ENCODE measurements around the gene TLR10. TPM values are rescaled to one million over a fixed set of nuclear protein-coding genes. Genes with fewer than 3 reads are reported as not detected.

TLR10 gene
- total and polyA plus RNA-seq, 2 donors (not counting 3 experiments of a cell fraction or from before 2014, with no cell fraction given) = not detected

GRCh38 chr4:38784141-38784540 lies 1.4 kb upstream of the TLR10 start:
- DNase-seq (ENCODE audit: low read depth, low spot score) = no peak
- H2AFZ ChIP-seq (ENCODE audit: low read depth, low read length) = no peak overlapping the region
- CTCF ChIA-PET = interaction anchor here (0.6 to 4.6 kb wide), 3 partner anchors 20 to 1426 kb away, joined by 3 to 89 read pairs (median 31); partner anchors contain the start of gene TLR1
- H3K27ac ChIP-seq (ENCODE audit: insufficient read depth, low read depth, low read length) = no peak overlapping the region
- BruUV-seq (replicated peaks) = no TSS peak
- intact Hi-C loops (cut with micrococcal nuclease) = no loop called here
- no peaks in the 10 kb centered on the region for H4K20me1 ChIP-seq (replicated peaks; ENCODE audit: control insufficient read depth, extremely low read depth, insufficient read depth, low read length)
- H3K9ac ChIP-seq (replicated peaks; ENCODE audit: extremely low read depth, insufficient read depth, low read length) = no peak overlapping the region
- no peaks in the 10 kb centered on the region for H3K36me3 ChIP-seq (ENCODE audit: control insufficient read depth in 2 of 2, extremely low read depth in 1 of 2, insufficient read depth in 2 of 2, low read length in 2 of 2)
- H3K9me3 ChIP-seq (replicated peaks; ENCODE audit: control insufficient read depth, insufficient read depth, low read length) = no peaks in the 10 kb centered on the region
- H3K4me3 ChIP-seq (replicated peaks in 1 of 3; ENCODE audit: insufficient read depth in 1 of 3, low read depth in 1 of 3, low read length in 3 of 3) = no peak overlapping the region
- FAIRE-seq = no peak
- POLR2A ChIA-PET = no interaction called here
- H3K27me3 ChIP-seq (ENCODE audit: control insufficient read depth in 2 of 2, insufficient read depth in 2 of 2, low read length in 2 of 2) = no peaks in the 10 kb centered on the region
- no peaks in the 10 kb centered on the region for H3K9me1 ChIP-seq (replicated peaks; ENCODE audit: control insufficient read depth, extremely low read depth, insufficient read depth, low read length)
- no peaks in the 10 kb centered on the region for H3K4me1 ChIP-seq (ENCODE audit: control insufficient read depth, extremely low read depth, insufficient read depth, low read length)
- H3K79me2 ChIP-seq (ENCODE audit: control insufficient read depth, insufficient read depth, low read length) = no peaks in the 10 kb centered on the region
- dilution Hi-C loops (cut with MboI; ENCODE audit: extremely low pct_ligation_motif_present, low sequenced_read_pairs) = no loop called here
- H3K4me2 ChIP-seq (ENCODE audit: insufficient read depth, low read length) = no peak overlapping the region
- TF ChIP-seq EZH2 (IDR thresholded peaks at IDR 0.05; ENCODE audit: borderline replicate concordance, low read depth, low read length, severe bottlenecking) = no peak
- no peak for TF ChIP-seq POLR2AphosphoS5 (IDR thresholded peaks at IDR 0.05; ENCODE audit: insufficient read depth, low read depth, low read length)
- TF ChIP-seq GATA2 (IDR thresholded peaks at IDR 0.05; ENCODE audit: insufficient read depth, insufficient read length, low read depth, low read length) = no peak

- CTCF ChIA-PET = interaction anchor here (0.6 to 4.6 kb wide), 34 partner anchors 8 to 747 kb away, joined by 3 to 89 read pairs (median 4); partner anchors contain the start of gene TLR1
- FAIRE-seq (no peak), DNase-seq (ENCODE audit: low read depth, low spot score) (no peak)
- BruUV-seq (replicated peaks) = no TSS peak
- Histone ChIP-seq H3K27ac (ENCODE audit: insufficient read depth, low read depth, low read length) (no peak overlapping the region), H3K9me3 (replicated peaks; ENCODE audit: control insufficient read depth, insufficient read depth, low read length) (no peaks in the 10 kb centered on the region), H3K9ac (replicated peaks; ENCODE audit: extremely low read depth, insufficient read depth, low read length) (no peak overlapping the region), H3K4me2 (ENCODE audit: insufficient read depth, low read length) (no peak overlapping the region), H3K79me2 (ENCODE audit: control insufficient read depth, insufficient read depth, low read length) (no peaks in the 10 kb centered on the region), H3K9me1 (replicated peaks; ENCODE audit: control insufficient read depth, extremely low read depth, insufficient read depth, low read length) (no peaks in the 10 kb centered on the region), H3K27me3 (ENCODE audit: control insufficient read depth in 2 of 2, insufficient read depth in 2 of 2, low read length in 2 of 2) (peaks cover 0 to 2% of the 10 kb centered on the region in 2 experiments), H2AFZ (ENCODE audit: low read depth, low read length) (no peak overlapping the region), H3K4me1 (ENCODE audit: control insufficient read depth, extremely low read depth, insufficient read depth, low read length) (no peaks in the 10 kb centered on the region), H4K20me1 (replicated peaks; ENCODE audit: control insufficient read depth, extremely low read depth, insufficient read depth, low read length) (no peaks in the 10 kb centered on the region), H3K4me3 (replicated peaks in 1 of 3; ENCODE audit: insufficient read depth in 1 of 3, low read depth in 1 of 3, low read length in 3 of 3) (no peak overlapping the region), H3K36me3 (ENCODE audit: control insufficient read depth in 2 of 2, extremely low read depth in 1 of 2, insufficient read depth in 2 of 2, low read length in 2 of 2) (no peaks in the 10 kb centered on the region)
- POLR2A ChIA-PET = no interaction called here
- intact Hi-C loops (cut with micrococcal nuclease) (loop anchor here (2.0 kb wide), 2 partner anchors 604 to 720 kb away; no protein-coding TSS in a partner anchor), dilution Hi-C loops (cut with MboI; ENCODE audit: extremely low pct_ligation_motif_present, low sequenced_read_pairs) (no loop called here)
- TF ChIP-seq FOS (IDR thresholded peaks at IDR 0.05; ENCODE audit: borderline replicate concordance, insufficient read depth, low read length) (no peak), JUN (IDR thresholded peaks at IDR 0.05; ENCODE audit: borderline replicate concordance, insufficient read depth, insufficient read length, low read depth) (no peak), MYC (IDR thresholded peaks at IDR 0.05; ENCODE audit: low read depth, low read length) (no peak), POLR2A (IDR thresholded peaks at IDR 0.05; ENCODE audit: low read depth, low read length) (no peak), POLR2AphosphoS5 (IDR thresholded peaks at IDR 0.05; ENCODE audit: insufficient read depth, low read depth, low read length) (no peak), GATA2 (IDR thresholded peaks at IDR 0.05; ENCODE audit: insufficient read depth, insufficient read length, low read depth, low read length) (no peak), CTCF (IDR thresholded peaks at IDR 0.05; ENCODE audit: extremely low read depth in 1 of 2, insufficient read depth in 1 of 2, low read depth in 1 of 2, low read length in 2 of 2) (no peak), MAX (IDR thresholded peaks at IDR 0.05; ENCODE audit: insufficient read depth, insufficient read length) (no peak), EZH2 (IDR thresholded peaks at IDR 0.05; ENCODE audit: borderline replicate concordance, low read depth, low read length, severe bottlenecking) (no peak)
These were observed 295 bp upstream of the TLR10 start for GRCh38 chr4:38783109-38783460.

Data from endothelial cell of umbilical vein (primary cell).